ENCODE data around the gene PARD6G.
A peak's percentile ranks its signal among the peaks of the same experiment; 100 is the strongest.

PARD6G gene

DNA sequence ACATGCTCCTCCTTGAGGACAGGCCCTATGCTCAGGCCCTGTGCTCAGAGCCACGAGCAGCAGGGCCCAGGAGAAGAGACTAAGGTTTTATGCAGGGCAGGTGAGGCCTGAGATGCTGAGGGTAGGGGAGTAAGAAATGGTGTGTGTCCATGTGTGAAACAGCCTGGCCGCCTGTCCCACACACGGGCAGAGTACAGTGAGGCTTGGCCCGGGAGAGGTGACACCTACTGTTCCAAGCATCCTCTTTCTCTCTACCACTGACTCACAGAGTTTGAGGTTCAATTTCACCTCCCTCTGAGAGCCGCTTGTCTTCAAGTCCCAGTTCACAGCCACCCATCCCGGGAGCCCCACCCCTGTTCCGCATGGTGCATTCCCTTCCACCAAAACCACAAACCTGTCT is 84.1 kb downstream of the PARD6G start:
- H3K9ac ChIP-seq (ENCODE audit: low read depth in 1 of 2, low read length in 2 of 2), result no peak overlapping the region
- no peaks in the 10 kb centered on the region for H3K27me3 ChIP-seq (ENCODE audit: control insufficient read depth in 2 of 2, insufficient read depth in 2 of 2, low read length in 2 of 2)
- H3K4me3 ChIP-seq (ENCODE audit: low read length in 2 of 2), result no peak overlapping the region
- H3K4me1 ChIP-seq (ENCODE audit: control insufficient read depth in 2 of 2, insufficient read depth in 2 of 2, low read length in 2 of 2), result no peaks in the 10 kb centered on the region
- peaks cover 0 to 2% of the 10 kb centered on the region in 2 donors for H3K9me3 ChIP-seq (ENCODE audit: control insufficient read depth in 2 of 2, low read length in 2 of 2)
- no peaks in the 10 kb centered on the region for H3K36me3 ChIP-seq (ENCODE audit: control insufficient read depth in 2 of 2, insufficient read depth in 2 of 2, low read length in 2 of 2)
- no peak overlapping the region for H3K27ac ChIP-seq (ENCODE audit: low read depth in 2 of 2, low read length in 2 of 2)

DNA sequence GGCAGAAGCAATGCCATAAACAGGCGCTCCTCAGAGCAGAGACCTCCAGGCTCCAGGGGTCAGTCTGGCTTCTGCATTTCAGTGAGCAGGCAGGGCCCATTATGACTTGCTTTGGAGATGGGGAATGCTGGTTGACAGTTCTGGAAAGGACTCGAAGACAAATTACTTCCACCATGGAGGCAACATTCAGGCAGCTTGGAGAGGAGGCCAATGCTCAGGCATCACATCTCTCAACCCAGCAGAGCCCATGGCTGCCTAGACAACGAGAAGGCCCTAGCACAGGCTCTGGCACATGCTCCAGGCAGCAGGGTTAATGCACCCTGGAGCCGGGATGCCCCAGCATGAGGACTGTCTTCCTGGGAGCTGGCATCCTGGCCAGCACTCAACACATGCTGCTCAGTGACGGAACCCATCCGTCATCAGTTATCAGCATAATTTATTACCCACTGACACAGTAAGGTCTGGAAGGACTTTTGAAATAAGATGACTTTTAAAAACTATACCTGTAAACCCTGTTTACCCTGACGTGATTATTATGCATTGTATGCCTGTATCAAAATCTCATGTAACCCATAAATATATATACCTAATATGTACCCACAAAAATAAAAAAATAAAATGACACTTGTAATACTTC is 85.4 kb downstream of the PARD6G start:
- H3K4me1 ChIP-seq (ENCODE audit: control insufficient read depth in 2 of 2, insufficient read depth in 2 of 2, low read length in 2 of 2), result no peaks in the 10 kb centered on the region
- no peaks in the 10 kb centered on the region for H3K27me3 ChIP-seq (ENCODE audit: control insufficient read depth in 2 of 2, insufficient read depth in 2 of 2, low read length in 2 of 2)
- no peaks in the 10 kb centered on the region for H3K36me3 ChIP-seq (ENCODE audit: control insufficient read depth in 2 of 2, insufficient read depth in 2 of 2, low read length in 2 of 2)
- H3K9me3 ChIP-seq (ENCODE audit: control insufficient read depth in 2 of 2, low read length in 2 of 2), result peaks cover 0 to 2% of the 10 kb centered on the region in 2 donors
- no peak overlapping the region for H3K4me3 ChIP-seq (ENCODE audit: low read length in 2 of 2)
- H3K27ac ChIP-seq (ENCODE audit: low read depth in 2 of 2, low read length in 2 of 2), result no peak overlapping the region
- H3K9ac ChIP-seq (ENCODE audit: low read depth in 1 of 2, low read length in 2 of 2), result no peak overlapping the region

DNA sequence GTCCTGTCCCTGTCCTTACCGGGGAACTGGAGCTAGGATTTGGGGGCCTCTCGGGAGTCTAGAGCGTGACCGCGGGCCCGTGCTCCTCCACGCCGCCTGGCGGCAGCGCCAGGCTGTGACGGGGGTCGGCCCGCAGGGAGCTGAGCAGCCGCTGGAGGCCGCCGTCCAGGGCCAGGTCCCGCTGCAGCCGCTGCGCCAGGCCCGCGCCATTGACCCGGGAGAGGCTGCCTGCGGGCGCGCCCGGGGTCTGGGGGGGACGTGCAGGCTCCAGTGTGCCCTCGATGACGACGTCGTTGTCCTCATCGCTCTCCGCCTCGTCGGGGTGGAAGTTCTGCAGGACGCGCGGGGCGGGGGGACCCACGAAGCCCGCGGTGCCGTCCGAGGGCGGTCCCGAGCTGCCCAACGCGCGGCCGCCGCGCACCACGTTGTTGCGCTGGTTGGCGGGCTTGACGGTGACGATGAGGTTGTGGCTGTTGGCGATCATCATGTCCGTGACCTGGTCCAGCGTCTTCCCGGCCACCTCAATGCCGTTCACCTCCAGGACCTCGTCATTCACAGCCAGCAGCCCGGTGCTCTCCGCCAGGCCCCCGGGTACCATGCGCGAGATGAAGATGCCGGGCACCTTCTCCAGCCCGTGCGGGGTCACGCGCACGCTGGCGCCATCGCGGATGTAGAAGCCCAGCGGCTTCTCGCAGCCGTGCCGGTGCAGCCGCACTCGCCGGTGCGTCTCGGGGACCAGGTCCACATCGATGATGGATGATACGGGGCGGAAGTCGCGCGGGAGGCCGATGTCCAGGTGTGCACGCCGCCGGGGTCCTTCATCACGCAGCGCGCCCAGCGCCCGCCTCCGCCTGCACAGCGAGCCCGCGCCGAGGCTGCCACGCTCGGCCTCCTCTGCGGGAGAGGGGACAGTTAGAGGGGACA is 87.3 kb downstream of the PARD6G start:
- Histone ChIP-seq H3K36me3 (ENCODE audit: control insufficient read depth in 2 of 2, insufficient read depth in 2 of 2, low read length in 2 of 2) (no peaks in the 10 kb centered on the region), H3K9me3 (ENCODE audit: control insufficient read depth in 2 of 2, low read length in 2 of 2) (peaks cover 0 to 2% of the 10 kb centered on the region in 2 donors), H3K27ac (ENCODE audit: low read depth in 2 of 2, low read length in 2 of 2) (no peak overlapping the region), H3K27me3 (ENCODE audit: control insufficient read depth in 2 of 2, insufficient read depth in 2 of 2, low read length in 2 of 2) (no peaks in the 10 kb centered on the region), H3K4me3 (ENCODE audit: low read length in 2 of 2) (no peak overlapping the region), H3K9ac (ENCODE audit: low read depth in 1 of 2, low read length in 2 of 2) (no peak overlapping the region), H3K4me1 (ENCODE audit: control insufficient read depth in 2 of 2, insufficient read depth in 2 of 2, low read length in 2 of 2) (no peaks in the 10 kb centered on the region)

DNA sequence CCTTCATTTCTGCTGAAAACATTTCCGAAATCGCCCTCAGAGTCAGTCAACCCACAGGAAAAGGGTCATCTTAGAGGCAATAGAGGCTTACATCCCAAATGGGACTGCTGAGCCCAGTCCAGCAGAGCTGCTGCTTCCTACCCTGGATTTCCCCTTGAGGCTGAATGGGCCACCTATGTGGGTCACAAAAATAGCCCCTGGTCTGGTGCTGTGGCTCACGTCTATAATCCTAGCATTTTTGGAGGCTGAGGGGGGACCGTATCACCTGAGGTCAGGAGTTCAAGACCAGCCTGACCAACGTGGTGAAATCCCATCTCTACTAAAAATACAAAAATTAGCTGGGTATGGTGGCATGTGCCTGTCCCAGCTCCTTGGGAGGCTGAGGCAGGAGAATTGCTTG is 88.9 kb downstream of the PARD6G start:
- H3K9me3 ChIP-seq (ENCODE audit: control insufficient read depth in 2 of 2, low read length in 2 of 2), result no peaks in the 10 kb centered on the region
- H3K36me3 ChIP-seq (ENCODE audit: control insufficient read depth in 2 of 2, insufficient read depth in 2 of 2, low read length in 2 of 2), result no peaks in the 10 kb centered on the region
- H3K27ac ChIP-seq (ENCODE audit: low read depth in 2 of 2, low read length in 2 of 2), result no peak overlapping the region
- H3K9ac ChIP-seq (ENCODE audit: low read depth in 1 of 2, low read length in 2 of 2), result no peak overlapping the region
- no peaks in the 10 kb centered on the region for H3K4me1 ChIP-seq (ENCODE audit: control insufficient read depth in 2 of 2, insufficient read depth in 2 of 2, low read length in 2 of 2)
- no peak overlapping the region for H3K4me3 ChIP-seq (ENCODE audit: low read length in 2 of 2)
- no peaks in the 10 kb centered on the region for H3K27me3 ChIP-seq (ENCODE audit: control insufficient read depth in 2 of 2, insufficient read depth in 2 of 2, low read length in 2 of 2)

DNA sequence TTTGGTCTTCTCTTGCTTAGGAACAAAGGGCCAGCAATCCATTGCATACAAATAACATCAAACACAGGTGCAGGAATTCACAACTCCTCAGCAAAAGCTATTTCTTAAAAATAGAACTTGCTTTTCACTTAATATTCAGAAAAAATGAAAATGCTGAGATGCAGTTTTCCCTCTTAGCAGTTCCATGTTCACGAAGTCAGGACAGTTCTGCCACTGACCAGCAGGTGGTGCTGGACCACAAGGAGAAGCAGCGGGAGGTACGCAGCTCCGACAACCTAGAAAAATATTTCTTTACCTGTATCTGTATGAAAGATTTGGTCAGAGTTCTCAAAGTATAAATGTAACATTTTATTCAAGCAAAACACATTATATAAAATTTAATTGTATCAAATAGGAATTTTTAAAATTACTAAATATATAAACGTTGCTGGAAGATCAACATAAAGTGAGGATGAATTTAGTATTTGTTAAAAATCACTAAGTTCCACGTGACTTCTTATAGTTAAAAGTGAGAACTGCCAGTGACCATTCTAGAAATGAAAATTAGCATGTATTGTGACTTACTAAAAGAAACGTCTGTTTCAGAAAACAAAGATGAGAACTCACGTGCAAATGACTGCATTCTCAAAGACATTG is 89.5 kb downstream of the PARD6G start:
- Histone ChIP-seq H3K4me1 (ENCODE audit: control insufficient read depth in 2 of 2, insufficient read depth in 2 of 2, low read length in 2 of 2) (no peaks in the 10 kb centered on the region), H3K9ac (ENCODE audit: low read depth in 1 of 2, low read length in 2 of 2) (no peak overlapping the region), H3K9me3 (ENCODE audit: control insufficient read depth in 2 of 2, low read length in 2 of 2) (no peaks in the 10 kb centered on the region), H3K4me3 (ENCODE audit: low read length in 2 of 2) (no peak overlapping the region), H3K27ac (ENCODE audit: low read depth in 2 of 2, low read length in 2 of 2) (no peak overlapping the region), H3K36me3 (ENCODE audit: control insufficient read depth in 2 of 2, insufficient read depth in 2 of 2, low read length in 2 of 2) (no peaks in the 10 kb centered on the region), H3K27me3 (ENCODE audit: control insufficient read depth in 2 of 2, insufficient read depth in 2 of 2, low read length in 2 of 2) (no peaks in the 10 kb centered on the region)

DNA sequence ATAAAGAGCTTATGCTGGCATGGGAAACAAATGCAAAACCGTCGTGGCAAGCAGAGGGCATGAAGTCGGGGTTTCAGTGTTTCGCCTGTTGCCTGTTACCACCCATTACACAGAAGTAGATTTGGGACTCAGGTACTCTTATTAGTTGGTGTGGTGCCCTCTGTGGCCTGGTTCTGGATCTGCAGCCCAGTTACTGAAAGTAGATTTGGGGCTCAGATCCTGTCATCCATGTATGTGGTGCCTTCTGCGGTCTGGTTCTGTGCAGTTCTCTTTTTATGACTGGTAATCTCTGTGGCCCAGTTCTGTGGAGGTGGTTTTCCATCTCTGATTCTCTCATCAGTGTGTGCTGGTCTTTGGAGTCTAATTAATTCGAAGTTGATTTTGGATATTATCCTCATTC is 93.0 kb downstream of the PARD6G start:
- Histone ChIP-seq H3K9ac (ENCODE audit: low read depth in 1 of 2, low read length in 2 of 2) (no peak overlapping the region), H3K9me3 (ENCODE audit: control insufficient read depth in 2 of 2, low read length in 2 of 2) (no peaks in the 10 kb centered on the region), H3K27me3 (ENCODE audit: control insufficient read depth in 2 of 2, insufficient read depth in 2 of 2, low read length in 2 of 2) (no peaks in the 10 kb centered on the region), H3K4me3 (ENCODE audit: low read length in 2 of 2) (no peak overlapping the region), H3K36me3 (ENCODE audit: control insufficient read depth in 2 of 2, insufficient read depth in 2 of 2, low read length in 2 of 2) (no peaks in the 10 kb centered on the region), H3K4me1 (ENCODE audit: control insufficient read depth in 2 of 2, insufficient read depth in 2 of 2, low read length in 2 of 2) (peaks cover 0 to 2% of the 10 kb centered on the region in 2 donors), H3K27ac (ENCODE audit: low read depth in 2 of 2, low read length in 2 of 2) (no peak overlapping the region)

DNA sequence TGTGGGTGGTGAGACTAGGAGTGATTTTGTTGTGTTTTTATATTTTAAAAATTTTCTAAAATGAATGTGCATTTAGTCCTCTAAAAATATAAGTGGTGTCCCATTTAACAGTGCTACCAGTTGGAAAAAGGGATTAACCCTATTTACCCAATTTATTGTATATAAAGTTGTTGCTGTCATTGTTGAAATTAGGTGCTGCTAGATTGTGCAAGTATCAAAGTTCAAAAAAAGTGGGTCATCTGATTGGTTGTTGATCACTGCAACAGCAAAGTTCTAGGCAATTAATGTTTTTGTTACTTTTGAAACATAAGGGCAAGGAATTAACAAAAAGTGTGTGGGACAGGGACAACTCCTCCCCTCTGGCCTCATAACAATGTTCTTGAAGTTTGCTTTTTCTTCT is 97.6 kb downstream of the PARD6G start:
- H3K27ac ChIP-seq (ENCODE audit: low read depth in 2 of 2, low read length in 2 of 2), result no peak overlapping the region
- H3K4me1 ChIP-seq (ENCODE audit: control insufficient read depth in 2 of 2, insufficient read depth in 2 of 2, low read length in 2 of 2), result peaks cover 4 to 15% of the 10 kb centered on the region in 2 donors
- H3K9ac ChIP-seq (ENCODE audit: low read depth in 1 of 2, low read length in 2 of 2), result no peak overlapping the region
- H3K36me3 ChIP-seq (ENCODE audit: control insufficient read depth in 2 of 2, insufficient read depth in 2 of 2, low read length in 2 of 2), result no peaks in the 10 kb centered on the region
- H3K4me3 ChIP-seq (ENCODE audit: low read length in 2 of 2), result no peak overlapping the region
- H3K9me3 ChIP-seq (ENCODE audit: control insufficient read depth in 2 of 2, low read length in 2 of 2), result no peaks in the 10 kb centered on the region
- no peaks in the 10 kb centered on the region for H3K27me3 ChIP-seq (ENCODE audit: control insufficient read depth in 2 of 2, insufficient read depth in 2 of 2, low read length in 2 of 2)

DNA sequence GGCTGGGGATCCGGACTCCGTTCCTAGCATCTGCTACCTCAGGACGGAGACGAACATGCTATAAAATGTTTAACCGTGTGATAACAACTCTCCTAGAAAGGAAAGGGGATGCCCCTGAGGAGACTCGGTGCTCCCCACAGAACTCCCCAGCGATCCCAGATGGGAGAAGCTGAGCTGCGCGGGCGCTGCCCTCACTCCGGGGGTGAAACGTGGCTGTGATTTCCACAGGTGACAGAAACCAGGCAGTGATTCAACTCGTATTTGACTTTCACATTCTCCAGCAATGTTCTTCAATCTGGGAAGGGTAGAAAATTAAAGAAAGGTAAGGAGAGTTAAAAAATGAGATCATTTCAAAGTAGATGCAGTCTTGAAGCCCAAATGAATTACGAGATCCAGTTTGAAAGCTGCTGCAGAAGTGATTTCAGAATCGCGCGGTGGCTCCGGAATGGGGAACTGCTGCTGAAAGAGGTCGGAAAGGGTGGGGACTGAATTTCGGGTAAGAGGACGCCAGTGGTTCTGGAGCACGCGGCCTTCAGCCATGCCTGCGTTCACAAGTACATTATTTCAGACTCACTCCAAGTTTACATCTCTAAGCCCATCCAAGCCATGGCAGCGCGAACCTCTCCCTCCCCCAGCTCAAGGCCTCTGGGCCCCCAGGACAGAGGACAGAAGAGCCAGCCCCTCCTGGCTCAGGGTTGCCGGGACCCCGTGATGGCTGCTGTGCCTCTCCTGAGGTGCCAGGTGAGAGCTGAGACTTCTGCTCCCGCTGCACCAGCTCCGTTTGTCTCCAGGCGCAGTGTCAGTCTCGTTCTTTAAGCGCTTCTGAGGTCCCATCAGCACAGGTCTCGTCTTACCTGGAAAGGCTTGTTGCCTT is 98.8 kb downstream of the PARD6G start:
- Histone ChIP-seq H3K36me3 (ENCODE audit: control insufficient read depth in 2 of 2, insufficient read depth in 2 of 2, low read length in 2 of 2) (no peaks in the 10 kb centered on the region), H3K9me3 (ENCODE audit: control insufficient read depth in 2 of 2, low read length in 2 of 2) (no peaks in the 10 kb centered on the region), H3K27ac (ENCODE audit: low read depth in 2 of 2, low read length in 2 of 2) (peak overlapping the region in 1 of 2 donors; percentile 6), H3K27me3 (ENCODE audit: control insufficient read depth in 2 of 2, insufficient read depth in 2 of 2, low read length in 2 of 2) (no peaks in the 10 kb centered on the region), H3K4me1 (ENCODE audit: control insufficient read depth in 2 of 2, insufficient read depth in 2 of 2, low read length in 2 of 2) (peaks cover 4 to 15% of the 10 kb centered on the region in 2 donors), H3K4me3 (ENCODE audit: low read length in 2 of 2) (peak overlapping the region; percentile 67 to 82), H3K9ac (ENCODE audit: low read depth in 1 of 2, low read length in 2 of 2) (peak overlapping the region; percentile 57 to 58)

DNA sequence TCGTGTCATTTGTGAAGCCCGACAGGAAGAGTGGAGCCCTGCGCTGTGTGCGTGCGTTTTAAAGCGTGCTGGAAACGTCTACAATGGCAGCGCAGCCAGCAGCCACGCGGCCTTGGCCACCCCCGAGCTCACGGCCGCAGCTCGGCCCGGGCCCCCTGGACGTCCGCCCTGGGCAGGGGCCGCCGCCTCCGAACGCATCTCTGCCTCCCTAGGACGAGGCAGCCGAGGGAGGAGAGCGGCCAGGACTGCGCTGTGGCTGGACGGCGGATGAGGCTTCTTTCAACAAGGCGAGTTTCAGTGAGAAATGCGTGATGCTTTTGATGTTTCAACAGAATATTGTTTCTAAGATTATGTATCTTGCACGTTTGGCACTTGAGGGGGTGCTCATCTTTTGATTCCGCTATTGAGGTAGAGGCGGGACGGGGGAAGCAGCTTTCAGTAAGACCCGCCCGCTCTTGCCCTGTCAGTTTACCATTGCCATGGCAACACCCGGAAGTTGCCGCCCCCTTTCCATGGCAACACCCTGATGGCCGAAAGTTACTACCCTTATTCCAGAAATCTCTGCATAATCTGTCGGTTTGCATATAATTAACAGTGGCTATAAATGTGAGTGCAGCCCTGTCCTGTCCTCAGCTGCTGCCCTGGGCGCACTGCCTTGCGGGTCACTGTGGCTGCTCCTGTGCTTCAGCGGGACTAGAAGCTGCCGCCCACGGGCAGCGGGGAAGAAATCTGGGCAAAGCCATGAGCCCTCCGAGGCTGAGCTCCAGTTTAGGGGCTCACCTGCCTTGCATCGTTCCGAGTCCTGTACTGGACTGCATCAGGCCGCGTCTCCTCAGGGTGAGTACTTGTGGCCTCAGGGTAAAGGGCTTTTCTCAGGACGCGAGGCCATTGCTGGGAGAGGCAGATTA is 99.6 kb downstream of the PARD6G start:
- peak overlapping the region in 1 of 2 donors; percentile 6 for H3K27ac ChIP-seq (ENCODE audit: low read depth in 2 of 2, low read length in 2 of 2)
- H3K36me3 ChIP-seq (ENCODE audit: control insufficient read depth in 2 of 2, insufficient read depth in 2 of 2, low read length in 2 of 2), result no peaks in the 10 kb centered on the region
- no peaks in the 10 kb centered on the region for H3K27me3 ChIP-seq (ENCODE audit: control insufficient read depth in 2 of 2, insufficient read depth in 2 of 2, low read length in 2 of 2)
- H3K9ac ChIP-seq (ENCODE audit: low read depth in 1 of 2, low read length in 2 of 2), result peak overlapping the region; percentile 57 to 58
- H3K9me3 ChIP-seq (ENCODE audit: control insufficient read depth in 2 of 2, low read length in 2 of 2), result no peaks in the 10 kb centered on the region
- H3K4me1 ChIP-seq (ENCODE audit: control insufficient read depth in 2 of 2, insufficient read depth in 2 of 2, low read length in 2 of 2), result peaks cover 4 to 15% of the 10 kb centered on the region in 2 donors
- H3K4me3 ChIP-seq (ENCODE audit: low read length in 2 of 2), result peak overlapping the region; percentile 67 to 82

Data from mucosa of rectum (tissue), 2 donors.